ENCODE data around the gene RAPGEF3.
A peak's percentile ranks its signal among the peaks of the same experiment; 100 is the strongest.

Gene RAPGEF3

GRCh38 chr12:47704719-47705118 is 54.0 kb downstream of the RAPGEF3 start:
- H3K79me2 ChIP-seq, result peaks cover 11% of the 10 kb centered on the region
- no peaks in the 10 kb centered on the region for H3K9me3 ChIP-seq (ENCODE audit: control insufficient read depth, low read length)
- H3K9ac ChIP-seq, result no peak overlapping the region
- TF ChIP-seq CTCF (IDR thresholded peaks at IDR 0.05), result no peak
- H3K36me3 ChIP-seq (ENCODE audit: control insufficient read depth, insufficient read depth, low read length), result no peaks in the 10 kb centered on the region
- H3K27me3 ChIP-seq (ENCODE audit: control insufficient read depth, insufficient read depth, low read length), result no peaks in the 10 kb centered on the region
- peak overlapping the region; percentile 97 for H3K4me3 ChIP-seq (ENCODE audit: low read depth, low read length)
- peak overlapping the region; percentile 84 for H3K4me2 ChIP-seq (ENCODE audit: low read length)
- no peak overlapping the region for H2AFZ ChIP-seq
- no peak overlapping the region for H3K27ac ChIP-seq
- H3K4me1 ChIP-seq, result no peaks in the 10 kb centered on the region

- Histone ChIP-seq H3K27me3 (ENCODE audit: control insufficient read depth, insufficient read depth, low read length) (no peaks in the 10 kb centered on the region), H3K36me3 (ENCODE audit: control insufficient read depth, insufficient read depth, low read length) (no peaks in the 10 kb centered on the region), H3K4me3 (ENCODE audit: low read depth, low read length) (no peak overlapping the region), H3K79me2 (peaks cover 6% of the 10 kb centered on the region), H3K4me1 (no peaks in the 10 kb centered on the region), H2AFZ (no peak overlapping the region), H3K9ac (no peak overlapping the region), H3K27ac (no peak overlapping the region), H3K4me2 (ENCODE audit: low read length) (no peak overlapping the region), H3K9me3 (ENCODE audit: control insufficient read depth, low read length) (no peaks in the 10 kb centered on the region)
- no peak for TF ChIP-seq CTCF (IDR thresholded peaks at IDR 0.05)
These were observed 58.4 kb downstream of the RAPGEF3 start for GRCh38 chr12:47700263-47700662.

- no peaks in the 10 kb centered on the region for H3K79me2 ChIP-seq
- no peak overlapping the region for H3K9ac ChIP-seq
- no peak overlapping the region for H3K4me2 ChIP-seq (ENCODE audit: low read length)
- H3K27ac ChIP-seq, result no peak overlapping the region
- H3K27me3 ChIP-seq (ENCODE audit: control insufficient read depth, insufficient read depth, low read length), result no peaks in the 10 kb centered on the region
- no peaks in the 10 kb centered on the region for H3K4me1 ChIP-seq
- H2AFZ ChIP-seq, result no peak overlapping the region
- H3K36me3 ChIP-seq (ENCODE audit: control insufficient read depth, insufficient read depth, low read length), result no peaks in the 10 kb centered on the region
- H3K4me3 ChIP-seq (ENCODE audit: low read depth, low read length), result no peak overlapping the region
- no peak for TF ChIP-seq CTCF (IDR thresholded peaks at IDR 0.05)
- no peaks in the 10 kb centered on the region for H3K9me3 ChIP-seq (ENCODE audit: control insufficient read depth, low read length)
These were observed 60.0 kb downstream of the RAPGEF3 start for GRCh38 chr12:47698631-47699030.

GRCh38 chr12:47698055-47698454 is 60.6 kb downstream of the RAPGEF3 start:
- no peaks in the 10 kb centered on the region for H3K4me1 ChIP-seq
- H3K4me2 ChIP-seq (ENCODE audit: low read length), result no peak overlapping the region
- H3K27me3 ChIP-seq (ENCODE audit: control insufficient read depth, insufficient read depth, low read length), result no peaks in the 10 kb centered on the region
- H3K27ac ChIP-seq, result no peak overlapping the region
- H3K36me3 ChIP-seq (ENCODE audit: control insufficient read depth, insufficient read depth, low read length), result no peaks in the 10 kb centered on the region
- H3K9me3 ChIP-seq (ENCODE audit: control insufficient read depth, low read length), result no peaks in the 10 kb centered on the region
- TF ChIP-seq CTCF (IDR thresholded peaks at IDR 0.05), result no peak
- H3K79me2 ChIP-seq, result no peaks in the 10 kb centered on the region
- H3K9ac ChIP-seq, result no peak overlapping the region
- H3K4me3 ChIP-seq (ENCODE audit: low read depth, low read length), result no peak overlapping the region
- no peak overlapping the region for H2AFZ ChIP-seq

- Histone ChIP-seq H3K27ac (no peak overlapping the region), H3K4me2 (ENCODE audit: low read length) (no peak overlapping the region), H3K4me1 (no peaks in the 10 kb centered on the region), H3K36me3 (ENCODE audit: control insufficient read depth, insufficient read depth, low read length) (no peaks in the 10 kb centered on the region), H3K9ac (no peak overlapping the region), H2AFZ (no peak overlapping the region), H3K9me3 (ENCODE audit: control insufficient read depth, low read length) (no peaks in the 10 kb centered on the region), H3K27me3 (ENCODE audit: control insufficient read depth, insufficient read depth, low read length) (no peaks in the 10 kb centered on the region), H3K4me3 (ENCODE audit: low read depth, low read length) (no peak overlapping the region), H3K79me2 (no peaks in the 10 kb centered on the region)
- TF ChIP-seq CTCF (IDR thresholded peaks at IDR 0.05), result no peak
These were observed 69.5 kb downstream of the RAPGEF3 start for GRCh38 chr12:47689215-47689614.

All from parathyroid adenoma (tissue), 2 donors.